ENCODE measurements around the gene SPINK5.

Gene SPINK5

GRCh38 chr5:148177207-148177606 is 113.4 kb downstream of the SPINK5 start:
- no peak for DNase-seq (ENCODE audit: low spot score)

- DNase-seq (ENCODE audit: low spot score): peak; percentile 30
Observed at GRCh38 chr5:148179234-148179824, 115.5 kb downstream of the SPINK5 start.

- no peak for DNase-seq (ENCODE audit: low spot score)
Observed at GRCh38 chr5:148186248-148187003, 122.6 kb downstream of the SPINK5 start.
